Stimulated activated naive CD8-positive, alpha-beta T cell treated with anti-CD3 and anti-CD28 coated beads, Interleukin-15, Interleukin-2, amounts not matched to agents 100 ng/mL and 50 ng/mL, for 24 hours (primary cell): ENCODE results near the gene DNTT.

ENCODE experiments used
- H3K27ac Mint-ChIP-seq: one replicate; pipeline ENCODE4 v1.8.0; 2021; ENCODE audit warnings: mild to moderate bottlenecking, mixed read lengths
- H3K27me3 Mint-ChIP-seq: one replicate; pipeline ENCODE4 v1.8.0; 2021; ENCODE audit warnings: mixed read lengths
- H3K36me3 Mint-ChIP-seq: one replicate; pipeline ENCODE4 v1.8.0; 2021; ENCODE audit warnings: low read depth, mixed read lengths
- H3K4me1 Mint-ChIP-seq: one replicate; pipeline ENCODE4 v1.8.0; 2021; ENCODE audit warnings: low read depth, mixed read lengths
- H3K4me3 Mint-ChIP-seq: one replicate; pipeline ENCODE4 v1.8.0; 2021; ENCODE audit warnings: mild to moderate bottlenecking, mixed read lengths
- H3K9me3 Mint-ChIP-seq: one replicate; pipeline ENCODE4 v1.8.0; 2021; ENCODE audit warnings: mixed read lengths

The DNTT gene

DNA sequence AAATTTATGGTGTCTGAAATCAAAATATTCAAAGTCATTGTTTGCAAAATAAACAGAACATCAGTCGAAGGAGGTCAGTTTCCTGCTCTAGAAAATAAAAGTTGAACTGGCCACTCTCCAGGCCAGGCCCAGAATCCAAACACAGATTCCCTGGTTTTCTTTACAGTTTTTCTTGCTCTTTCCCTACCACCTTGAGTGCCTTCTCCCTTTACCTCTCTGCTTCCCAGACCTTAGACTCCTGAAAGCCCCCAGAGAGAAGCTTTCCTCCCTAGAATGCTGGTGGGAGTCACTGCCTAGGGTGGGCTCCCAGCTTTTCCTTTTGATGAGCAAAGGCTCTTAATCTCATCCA lies 6.1 kb downstream of the DNTT start:
- Mint-ChIP-seq H3K4me3 (no peak overlapping the region), H3K27me3 (peaks cover 10% of the 10 kb centered on the region), H3K4me1 (peaks cover 13% of the 10 kb centered on the region), H3K36me3 (no peaks in the 10 kb centered on the region), H3K27ac (no peak overlapping the region), H3K9me3 (no peaks in the 10 kb centered on the region)

DNA sequence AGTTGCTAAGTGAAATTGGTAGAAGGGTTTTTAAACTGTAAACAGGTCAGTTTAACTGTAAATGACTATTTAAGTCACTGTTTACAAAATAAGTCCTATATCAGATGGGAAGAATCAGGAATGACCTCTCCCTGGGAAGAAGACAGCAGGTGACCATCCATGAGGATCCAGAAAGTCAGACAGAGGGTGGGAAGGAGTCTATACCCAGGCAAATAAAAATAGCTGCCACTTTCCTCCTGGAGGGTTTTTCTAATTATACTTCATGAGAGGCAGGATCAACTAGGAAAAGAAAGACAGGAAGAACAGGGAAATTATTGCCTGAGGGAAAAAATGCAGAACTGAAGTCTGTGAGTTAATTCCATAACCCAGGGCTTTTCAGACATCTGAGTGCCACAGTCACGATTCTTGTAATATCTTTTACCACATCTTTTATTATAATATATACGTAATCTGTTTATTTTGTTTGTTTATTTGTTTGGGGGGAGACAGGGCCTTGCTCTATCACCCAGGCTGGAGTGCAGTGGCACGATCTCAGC lies 7.0 kb downstream of the DNTT start:
- H3K9me3 Mint-ChIP-seq, result no peaks in the 10 kb centered on the region
- peaks cover 9% of the 10 kb centered on the region for H3K4me1 Mint-ChIP-seq
- H3K27me3 Mint-ChIP-seq, result peaks cover 13% of the 10 kb centered on the region
- no peak overlapping the region for H3K27ac Mint-ChIP-seq
- H3K36me3 Mint-ChIP-seq, result no peaks in the 10 kb centered on the region
- H3K4me3 Mint-ChIP-seq, result no peak overlapping the region

DNA sequence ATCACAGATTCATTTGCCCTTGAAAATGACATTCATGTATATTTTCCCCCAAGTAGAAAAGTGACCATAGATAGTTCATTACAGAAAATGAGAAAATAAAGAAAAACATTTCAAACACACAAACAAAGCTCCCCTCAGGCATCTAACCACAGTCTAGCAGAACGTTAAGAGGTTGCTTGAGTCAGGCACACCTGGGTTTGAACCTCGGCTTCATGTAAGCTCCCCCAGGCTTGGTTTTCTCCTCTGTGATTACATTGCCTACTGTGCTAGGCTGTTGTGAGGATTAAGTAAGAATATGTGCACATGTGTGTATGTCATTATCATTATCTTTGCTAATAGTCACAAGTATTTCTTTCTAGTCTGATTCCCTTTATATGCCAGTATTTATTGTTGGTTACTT lies 9.1 kb downstream of the DNTT start:
- Mint-ChIP-seq H3K4me1 (no peaks in the 10 kb centered on the region), H3K27ac (no peak overlapping the region)

DNA sequence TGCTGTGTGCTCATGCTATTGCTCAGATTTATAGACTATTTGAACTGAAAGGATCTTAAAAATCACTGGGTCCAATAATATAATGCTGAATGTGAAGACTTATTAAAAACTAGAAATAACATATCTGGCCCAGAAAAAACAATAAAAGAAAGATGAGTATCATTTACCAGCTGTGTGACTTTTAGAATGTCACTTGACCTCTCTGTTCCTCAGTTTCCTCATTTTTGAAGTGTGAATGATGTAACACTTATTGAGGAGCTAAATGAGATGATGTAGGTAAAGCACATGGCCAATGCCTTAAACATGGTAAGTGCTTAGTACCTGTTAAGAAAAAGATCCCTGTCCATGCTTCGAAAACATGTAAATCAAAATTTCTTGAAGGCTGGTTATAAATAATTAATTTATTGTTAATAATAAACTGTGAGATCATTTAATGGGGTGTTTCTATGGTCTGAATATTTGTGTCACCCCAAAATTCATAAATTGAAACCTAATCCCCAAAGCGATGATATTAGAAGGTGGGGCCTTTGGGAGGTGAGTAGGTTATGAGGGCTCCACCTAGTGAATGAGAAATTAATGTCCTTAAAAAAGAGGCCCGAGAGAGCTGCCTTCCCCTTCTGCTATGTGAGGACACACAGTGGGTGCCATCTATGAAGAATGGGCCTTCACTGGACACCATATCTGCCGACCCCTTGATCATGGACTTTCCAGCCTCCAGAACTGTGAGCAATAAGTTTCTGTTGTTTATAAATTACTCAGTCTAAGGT lies 13.0 kb downstream of the DNTT start:
- no peaks in the 10 kb centered on the region for H3K4me1 Mint-ChIP-seq
- peaks cover 4% of the 10 kb centered on the region for H3K27me3 Mint-ChIP-seq

More for the DNA sequence above, 9.1 kb downstream of the DNTT start:
- peaks cover 4% of the 10 kb centered on the region for H3K27me3 Mint-ChIP-seq
- H3K9me3 Mint-ChIP-seq, result no peaks in the 10 kb centered on the region
- H3K36me3 Mint-ChIP-seq, result no peaks in the 10 kb centered on the region
- H3K4me3 Mint-ChIP-seq, result no peak overlapping the region

DNA sequence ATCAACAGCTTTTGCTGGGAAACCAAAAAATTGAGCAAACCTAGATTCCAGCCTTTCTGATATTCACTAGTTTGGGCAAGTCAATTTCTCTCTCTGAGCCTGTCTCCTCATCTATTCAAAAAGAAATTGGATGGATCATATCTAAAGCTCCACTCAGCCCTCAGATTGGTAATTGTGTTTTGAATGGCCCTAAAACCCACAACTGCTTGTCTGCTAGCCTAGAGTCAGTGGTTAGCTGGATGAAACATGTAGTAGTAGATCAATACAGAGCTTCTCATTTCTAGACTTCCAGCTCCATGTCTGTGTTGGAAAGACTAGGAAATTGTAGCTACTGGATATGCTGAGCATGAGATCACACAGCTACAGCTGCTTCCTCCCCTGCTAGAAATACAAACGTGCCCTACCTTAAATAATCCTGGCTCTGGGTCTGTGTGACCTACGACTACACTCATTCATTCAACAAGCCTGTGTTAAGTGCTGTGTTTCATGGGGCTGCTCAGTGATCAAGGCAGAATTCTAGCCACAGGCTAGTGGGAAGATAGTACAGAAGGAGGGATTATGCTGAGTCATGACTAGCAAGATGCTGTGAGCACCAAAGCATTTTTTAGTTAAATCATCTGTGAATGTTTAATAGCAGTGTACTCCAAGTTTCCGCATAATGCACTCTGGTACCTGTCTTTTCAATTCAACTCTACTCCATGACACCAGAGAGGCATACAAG lies 15.7 kb downstream of the DNTT start:
- Mint-ChIP-seq H3K4me1 (no peaks in the 10 kb centered on the region), H3K36me3 (no peaks in the 10 kb centered on the region), H3K9me3 (no peaks in the 10 kb centered on the region), H3K27ac (no peak overlapping the region), H3K27me3 (peaks cover 4% of the 10 kb centered on the region), H3K4me3 (no peak overlapping the region)

More for the DNA sequence above, 13.0 kb downstream of the DNTT start:
- Mint-ChIP-seq H3K4me3 (no peak overlapping the region), H3K9me3 (no peaks in the 10 kb centered on the region), H3K27ac (no peak overlapping the region), H3K36me3 (no peaks in the 10 kb centered on the region)

DNA sequence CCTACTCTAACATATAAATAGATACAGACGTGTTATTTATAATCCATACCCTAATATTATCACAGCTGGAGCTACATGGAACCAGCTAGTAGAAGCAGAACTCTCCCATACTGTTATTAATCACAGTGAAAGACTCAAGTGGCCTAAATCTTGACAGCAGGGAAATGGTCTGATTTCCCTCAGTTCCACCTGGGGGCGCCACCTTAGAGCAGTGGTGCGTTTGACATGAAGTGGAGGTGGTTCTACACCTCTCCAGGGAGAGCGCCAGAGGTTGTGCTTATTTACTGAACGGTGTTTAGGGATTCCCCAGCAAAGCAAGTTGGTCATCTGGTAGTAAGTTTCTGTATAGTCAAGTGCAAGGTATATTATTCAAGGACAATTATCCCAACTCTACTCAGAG lies 17.6 kb downstream of the DNTT start:
- Mint-ChIP-seq H3K27me3 (peaks cover 1% of the 10 kb centered on the region), H3K9me3 (no peaks in the 10 kb centered on the region), H3K4me3 (no peak overlapping the region), H3K4me1 (no peaks in the 10 kb centered on the region), H3K36me3 (no peaks in the 10 kb centered on the region), H3K27ac (no peak overlapping the region)

DNA sequence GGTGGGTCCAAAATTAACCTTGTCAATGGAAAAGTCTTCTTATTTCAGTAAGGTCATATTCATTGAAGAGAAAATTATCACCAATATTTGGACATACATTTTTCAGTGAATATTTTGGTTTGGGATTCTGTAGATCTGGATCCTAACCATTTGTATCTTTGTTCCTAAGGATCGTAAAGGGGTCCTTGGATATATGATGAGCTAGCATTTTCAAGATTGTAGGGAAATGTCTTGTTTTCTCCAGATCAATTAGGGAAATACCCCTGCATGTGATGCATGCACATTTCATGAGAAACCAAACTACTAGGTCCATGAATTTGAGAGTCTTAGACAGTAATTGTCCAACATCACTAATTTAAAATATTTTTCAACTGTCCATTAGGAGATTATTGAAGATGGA lies 18.0 kb downstream of the DNTT start:
- H3K27ac Mint-ChIP-seq, result no peak overlapping the region
- peaks cover 3% of the 10 kb centered on the region for H3K27me3 Mint-ChIP-seq
- no peak overlapping the region for H3K4me3 Mint-ChIP-seq
- no peaks in the 10 kb centered on the region for H3K4me1 Mint-ChIP-seq
- H3K9me3 Mint-ChIP-seq, result no peaks in the 10 kb centered on the region
- no peaks in the 10 kb centered on the region for H3K36me3 Mint-ChIP-seq

DNA sequence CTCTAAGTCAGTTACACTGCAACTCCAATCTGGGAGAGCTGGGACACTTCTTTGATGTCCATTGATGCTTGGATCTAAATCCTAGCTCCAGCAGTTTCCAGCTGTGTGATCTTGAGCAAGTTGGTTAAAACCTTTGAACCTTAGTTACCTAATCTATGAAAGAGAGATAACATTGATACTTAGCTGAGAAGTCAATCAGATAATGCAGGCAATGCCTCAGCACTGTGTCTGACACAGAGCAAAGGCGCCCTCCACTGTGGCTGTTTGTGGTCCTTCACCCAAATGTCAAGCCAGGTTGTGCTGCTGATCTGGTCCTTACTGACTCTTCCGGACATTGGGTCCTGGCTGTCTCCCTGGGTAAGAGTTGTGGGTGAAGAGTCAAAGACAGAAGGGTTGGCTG lies 20.2 kb downstream of the DNTT start:
- no peak overlapping the region for H3K4me3 Mint-ChIP-seq
- no peaks in the 10 kb centered on the region for H3K36me3 Mint-ChIP-seq
- no peaks in the 10 kb centered on the region for H3K4me1 Mint-ChIP-seq
- H3K27ac Mint-ChIP-seq, result no peak overlapping the region
- H3K27me3 Mint-ChIP-seq, result peaks cover 7% of the 10 kb centered on the region
- H3K9me3 Mint-ChIP-seq, result no peaks in the 10 kb centered on the region

DNA sequence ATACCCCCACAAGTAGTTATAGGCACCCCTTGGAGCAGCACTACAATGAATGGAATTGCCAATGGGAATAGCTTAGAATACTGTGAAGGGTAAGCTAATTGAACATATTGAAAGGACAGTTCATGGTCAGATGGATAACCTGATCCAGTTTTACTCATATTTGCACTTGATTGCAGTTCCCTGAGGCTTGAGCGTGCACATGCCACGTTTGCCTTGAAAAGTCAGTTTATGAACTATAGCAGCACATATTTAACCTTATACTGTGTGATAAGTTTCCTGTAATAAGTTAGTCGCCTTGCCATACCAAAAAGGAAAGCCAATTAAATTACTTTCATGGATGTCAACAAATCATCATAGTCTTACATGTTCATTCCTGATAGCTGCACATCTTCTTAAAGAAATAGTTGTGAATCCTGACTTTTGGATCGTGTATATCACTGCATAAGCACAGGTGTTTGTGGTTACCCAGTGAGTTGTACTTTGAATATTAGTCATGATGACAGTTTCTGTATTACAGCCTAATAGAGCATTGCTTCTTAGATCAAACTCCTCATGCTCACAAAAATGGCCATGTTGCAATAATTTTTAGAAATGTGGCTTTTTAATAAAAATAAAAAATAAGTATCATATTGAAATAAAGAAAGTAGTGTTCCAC lies 21.6 kb downstream of the DNTT start:
- Mint-ChIP-seq H3K4me1 (no peaks in the 10 kb centered on the region), H3K27ac (no peak overlapping the region), H3K4me3 (no peak overlapping the region), H3K36me3 (no peaks in the 10 kb centered on the region), H3K27me3 (peaks cover 9% of the 10 kb centered on the region), H3K9me3 (no peaks in the 10 kb centered on the region)

DNA sequence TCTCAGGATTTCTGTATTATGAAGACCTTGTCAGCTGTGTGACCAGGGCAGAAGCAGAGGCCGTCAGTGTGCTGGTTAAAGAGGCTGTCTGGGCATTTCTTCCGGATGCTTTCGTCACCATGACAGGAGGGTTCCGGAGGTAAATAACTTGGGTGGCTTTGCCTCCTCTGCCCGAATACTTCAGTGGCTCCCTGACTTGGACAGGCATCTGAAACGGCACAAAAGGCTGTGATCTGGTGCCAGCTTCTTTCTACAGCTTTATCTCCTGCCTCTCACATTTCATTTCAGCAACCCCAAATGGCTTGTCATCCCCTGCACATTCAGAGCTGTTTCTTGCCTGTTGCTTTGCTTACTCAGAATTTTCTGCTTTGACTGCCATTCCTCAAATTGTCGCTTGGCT lies 23.2 kb downstream of the DNTT start:
- Mint-ChIP-seq H3K27ac (no peak overlapping the region), H3K4me3 (no peak overlapping the region), H3K36me3 (no peaks in the 10 kb centered on the region), H3K27me3 (peaks cover 10% of the 10 kb centered on the region), H3K9me3 (no peaks in the 10 kb centered on the region), H3K4me1 (peaks cover 3% of the 10 kb centered on the region)

DNA sequence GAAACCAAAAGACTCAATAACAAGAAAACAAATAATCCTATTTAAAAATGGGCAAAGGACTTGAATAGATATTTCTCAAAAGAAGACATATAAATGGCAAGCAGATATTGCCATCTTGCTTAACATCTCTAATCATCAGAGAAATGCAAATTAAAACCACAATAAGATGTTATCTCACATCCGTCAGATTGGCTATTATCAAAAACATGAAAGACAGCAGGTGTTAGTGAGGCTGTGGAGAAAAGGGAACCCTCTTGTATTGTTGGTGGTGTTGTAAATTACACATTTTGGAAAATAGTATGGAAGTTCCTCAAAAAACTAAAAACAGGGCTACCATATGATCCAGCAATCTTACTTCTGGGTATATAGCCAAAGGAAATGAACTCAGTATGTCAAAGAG lies 28.9 kb downstream of the DNTT start:
- Mint-ChIP-seq H3K36me3 (no peaks in the 10 kb centered on the region), H3K4me1 (peaks cover 16% of the 10 kb centered on the region), H3K27ac (no peak overlapping the region), H3K27me3 (peaks cover 13% of the 10 kb centered on the region), H3K9me3 (no peaks in the 10 kb centered on the region), H3K4me3 (no peak overlapping the region)

DNA sequence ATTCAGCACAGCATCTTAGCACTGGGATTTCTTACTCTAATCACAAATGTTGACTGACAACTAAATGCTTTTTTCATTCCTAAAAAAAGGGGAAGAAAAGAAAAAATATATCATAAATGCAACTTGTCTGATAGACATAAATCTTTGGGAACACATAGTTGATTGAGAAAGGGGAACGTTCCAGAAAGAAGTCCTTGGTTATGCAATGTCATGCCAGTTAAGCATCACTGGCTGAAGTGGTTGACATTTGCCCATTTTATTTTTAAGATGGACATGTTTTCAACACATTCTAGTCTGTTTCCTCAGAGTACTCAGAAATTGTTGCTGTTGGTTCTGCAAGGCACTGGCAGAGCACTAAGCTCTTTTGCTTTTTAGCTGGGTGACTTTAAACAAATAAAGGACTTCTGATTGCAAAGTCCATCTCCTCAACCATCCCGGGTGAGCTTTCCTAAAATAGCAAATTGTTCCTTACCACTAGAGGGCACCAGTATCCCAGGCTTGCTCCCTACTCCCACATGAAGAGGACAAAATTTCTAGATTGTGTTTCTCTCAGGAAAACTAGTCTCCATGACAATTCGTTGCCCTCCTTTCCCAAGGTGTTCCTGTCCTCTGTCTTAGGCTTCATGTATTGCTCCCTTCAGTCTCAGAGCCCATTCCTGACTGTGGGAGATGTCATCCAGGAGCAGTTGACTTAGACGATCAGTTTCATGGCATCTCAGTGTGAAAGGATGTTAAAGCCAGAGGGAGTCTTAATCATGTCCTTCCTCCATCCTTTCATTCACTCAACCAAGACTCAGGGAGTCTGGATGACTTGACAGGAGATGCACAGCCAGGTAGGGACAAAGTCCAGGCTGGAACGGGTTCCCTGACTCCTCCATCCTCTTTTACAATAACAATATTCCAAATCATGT lies 30.6 kb downstream of the DNTT start:
- peaks cover 13% of the 10 kb centered on the region for H3K27me3 Mint-ChIP-seq
- no peaks in the 10 kb centered on the region for H3K9me3 Mint-ChIP-seq
- H3K4me1 Mint-ChIP-seq, result peaks cover 16% of the 10 kb centered on the region
- H3K36me3 Mint-ChIP-seq, result no peaks in the 10 kb centered on the region
- no peak overlapping the region for H3K4me3 Mint-ChIP-seq
- no peak overlapping the region for H3K27ac Mint-ChIP-seq

DNA sequence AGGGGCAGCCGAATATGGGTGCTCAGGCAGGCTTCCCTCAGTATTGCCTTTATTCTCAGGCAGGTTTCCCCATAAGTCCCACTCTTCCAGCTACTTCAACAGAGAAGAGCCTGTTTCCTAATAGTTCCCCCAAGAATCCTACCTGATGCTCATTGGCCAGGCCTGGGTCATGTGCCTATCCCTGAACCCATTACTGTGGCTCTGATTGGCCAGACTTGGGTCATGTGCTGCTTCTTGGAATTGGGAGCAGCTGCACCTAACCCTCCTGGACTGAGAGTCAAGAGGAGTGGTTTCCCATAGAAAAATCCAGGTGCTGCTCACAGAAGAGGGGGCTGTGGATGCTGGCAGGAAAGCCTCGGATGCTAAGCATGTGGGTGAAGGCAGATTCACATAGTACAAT lies 32.9 kb downstream of the DNTT start:
- Mint-ChIP-seq H3K27me3 (peaks cover 10% of the 10 kb centered on the region), H3K27ac (no peak overlapping the region), H3K4me1 (peaks cover 16% of the 10 kb centered on the region), H3K4me3 (no peak overlapping the region), H3K36me3 (no peaks in the 10 kb centered on the region), H3K9me3 (no peaks in the 10 kb centered on the region)

DNA sequence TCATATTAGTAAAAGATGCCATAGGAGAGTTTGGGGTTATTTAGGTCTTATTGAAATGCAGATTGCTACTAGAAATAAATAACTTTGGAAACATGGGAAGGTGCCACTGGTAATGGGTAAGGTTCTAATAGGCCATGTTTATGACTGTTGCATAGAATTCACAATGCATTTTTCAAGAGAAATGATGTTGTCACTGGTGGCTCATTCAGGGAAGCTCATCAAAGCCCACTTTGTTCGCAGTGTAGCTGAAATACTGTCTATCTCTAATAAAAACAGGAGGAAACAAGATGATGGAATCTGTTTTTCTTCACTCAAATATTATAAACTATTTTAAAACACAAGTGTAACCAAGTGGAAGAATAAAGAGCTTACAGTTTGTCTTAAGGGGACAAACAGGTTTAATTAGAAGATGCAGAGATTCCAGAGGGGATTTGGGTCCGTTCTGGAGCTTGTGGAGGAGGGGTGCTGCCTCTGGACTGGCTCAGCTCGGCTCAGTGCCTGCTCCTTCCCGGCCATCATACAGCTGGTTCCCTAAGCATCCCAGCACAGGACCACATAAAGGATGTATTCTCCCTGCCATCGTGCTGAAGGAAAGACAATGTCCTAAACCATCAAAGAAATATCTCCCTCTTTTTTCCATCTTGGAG lies 34.2 kb downstream of the DNTT start:
- no peaks in the 10 kb centered on the region for H3K36me3 Mint-ChIP-seq
- no peaks in the 10 kb centered on the region for H3K9me3 Mint-ChIP-seq
- H3K4me3 Mint-ChIP-seq, result no peak overlapping the region
- peaks cover 10% of the 10 kb centered on the region for H3K27me3 Mint-ChIP-seq
- H3K4me1 Mint-ChIP-seq, result peaks cover 4% of the 10 kb centered on the region
- H3K27ac Mint-ChIP-seq, result no peak overlapping the region
